ENCODE measurements around the gene NT5C2.

The NT5C2 gene

DNA sequence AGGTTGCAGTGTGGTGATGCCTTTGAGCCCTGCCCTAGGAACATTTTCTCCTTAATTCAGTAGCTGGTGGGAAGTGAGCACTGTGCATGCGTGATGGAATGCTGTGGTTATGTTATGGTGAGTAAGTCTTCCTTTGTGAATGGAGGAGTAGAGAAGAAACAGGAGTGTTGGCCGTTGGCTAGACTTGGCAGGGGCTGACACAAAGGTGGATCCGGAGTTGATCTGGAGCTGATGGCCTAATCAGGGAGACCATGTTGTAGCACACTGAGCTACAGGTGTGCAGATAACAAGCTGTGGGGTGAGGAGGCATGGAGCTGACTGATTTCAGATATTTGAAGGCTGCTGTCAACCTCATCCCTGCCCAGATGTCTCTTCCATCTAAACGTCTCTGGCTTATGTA, 152.7 kb downstream of the NT5C2 start:
- Histone ChIP-seq H3K4me3 (ENCODE audit: low read depth in 1 of 2, low read length in 2 of 2) (no peak overlapping the region), H3K9me3 (ENCODE audit: control insufficient read depth in 1 of 2, low read length in 2 of 2) (no peaks in the 10 kb centered on the region), H3K36me3 (ENCODE audit: control insufficient read depth in 1 of 2, insufficient read depth in 2 of 2, low read length in 2 of 2) (no peaks in the 10 kb centered on the region), H3K27ac (ENCODE audit: low read depth, low read length) (no peak overlapping the region), H3K9ac (ENCODE audit: low read depth in 1 of 2, low read length in 2 of 2) (no peak overlapping the region), H3K27me3 (ENCODE audit: control insufficient read depth in 1 of 2, insufficient read depth in 2 of 2, low read length in 2 of 2) (no peaks in the 10 kb centered on the region), H3K4me1 (ENCODE audit: control insufficient read depth in 1 of 2, insufficient read depth in 2 of 2, low read length in 2 of 2) (no peaks in the 10 kb centered on the region)

DNA sequence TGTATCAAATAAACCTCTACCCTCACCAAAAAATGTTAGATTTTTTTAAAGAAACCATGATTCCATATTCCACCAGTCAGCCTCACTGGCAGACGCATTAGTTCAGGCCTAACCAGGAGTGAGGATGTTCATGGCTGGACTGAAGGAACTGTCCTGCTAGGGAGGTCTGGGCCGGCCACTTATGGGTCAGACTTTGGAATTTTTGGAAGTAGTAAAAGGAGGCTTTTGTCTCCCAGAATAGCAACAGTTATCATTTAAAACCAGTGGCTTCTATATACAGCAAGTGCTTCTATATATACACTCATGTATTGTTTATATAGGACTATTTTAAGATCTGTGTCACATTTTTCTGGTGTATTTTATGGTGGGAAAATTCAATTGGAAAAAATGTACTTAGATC, 154.5 kb downstream of the NT5C2 start:
- Histone ChIP-seq H3K27me3 (ENCODE audit: control insufficient read depth in 1 of 2, insufficient read depth in 2 of 2, low read length in 2 of 2) (no peaks in the 10 kb centered on the region), H3K36me3 (ENCODE audit: control insufficient read depth in 1 of 2, insufficient read depth in 2 of 2, low read length in 2 of 2) (no peaks in the 10 kb centered on the region), H3K4me3 (ENCODE audit: low read depth in 1 of 2, low read length in 2 of 2) (no peak overlapping the region), H3K4me1 (ENCODE audit: control insufficient read depth in 1 of 2, insufficient read depth in 2 of 2, low read length in 2 of 2) (no peaks in the 10 kb centered on the region), H3K9ac (ENCODE audit: low read depth in 1 of 2, low read length in 2 of 2) (no peak overlapping the region), H3K9me3 (ENCODE audit: control insufficient read depth in 1 of 2, low read length in 2 of 2) (no peaks in the 10 kb centered on the region), H3K27ac (ENCODE audit: low read depth, low read length) (no peak overlapping the region)
